Left ventricle myocardium superior (tissue), 1 donor: ENCODE measurements around the gene C6orf58. TPM values are rescaled to one million over a fixed set of nuclear protein-coding genes. Genes with fewer than 3 reads are reported as not detected.
"Not testable (repeated sequence)": the region's sequence is repeated elsewhere in the genome, so short reads cannot be mapped to it uniquely, and the experiment has no call there.

ENCODE experiments used
- ATAC-seq: fragments of 200-7000 bp; cut with Tn5 transposase; one replicate; pipeline ENCODE4 v1.9.1; 2020; ENCODE audit warnings: mild to moderate bottlenecking, moderate library complexity
- DNase-seq: peaks from one replicate; pipeline ENCODE4 v3.0.0-alpha.2; 2020
- intact Hi-C: fragments of 100-400 bp; cut with micrococcal nuclease; formaldehyde crosslinking; loops from one replicate; pipeline ENCODE4 v1.11.0; 2022
- total RNA-seq: library from RNA; stranded (reverse); fragmentation: NEBNext Ultra II Directional; extraction: Animal tissue kit (Norgen Biotek cat#: 25700); gene quantifications from one replicate; pipeline ENCODE4 v1.2.1, GENCODE V29; 2021
- donor health status: DM: no; HTN: yes; CAD: no; lungs with severe emphysema.

The C6orf58 gene
- total RNA-seq, 1 donor from 2014 or later: not detected

- DNase-seq: no peak
- no peak for ATAC-seq
- intact Hi-C loops: no loop called here
These were observed 9.4 kb downstream of the C6orf58 start for GRCh38 chr6:127586372-127586771.

- DNase-seq (no peak), ATAC-seq (no peak)
- intact Hi-C loops: no loop called here
These were observed 10.9 kb downstream of the C6orf58 start for GRCh38 chr6:127587875-127588274.

- DNase-seq: no peak
- intact Hi-C loops: no loop called here
- ATAC-seq: no peak
These were observed 12.2 kb downstream of the C6orf58 start for GRCh38 chr6:127589135-127589534.

- ATAC-seq (no peak), DNase-seq (no peak)
- intact Hi-C loops: no loop called here
These were observed 13.4 kb downstream of the C6orf58 start for GRCh38 chr6:127590344-127590743.

GRCh38 chr6:127592964-127593363 is 16.0 kb downstream of the C6orf58 start:
- ATAC-seq: no peak
- DNase-seq: no peak
- intact Hi-C loops: no loop called here

GRCh38 chr6:127593456-127593855 is 16.5 kb downstream of the C6orf58 start:
- DNase-seq, intact Hi-C loops, ATAC-seq: not testable (repeated sequence)

- no peak for DNase-seq
- intact Hi-C loops: no loop called here
- ATAC-seq: no peak
These were observed 29.2 kb downstream of the C6orf58 start for GRCh38 chr6:127606131-127606562.

GRCh38 chr6:127608554-127609270 is 31.7 kb downstream of the C6orf58 start:
- DNase-seq (no peak), ATAC-seq (no peak)
- intact Hi-C loops: no loop called here

- no peak for ATAC-seq
- intact Hi-C loops: no loop called here
- DNase-seq: no peak
These were observed 41.8 kb downstream of the C6orf58 start for GRCh38 chr6:127618729-127619128.

GRCh38 chr6:127630800-127631199 is 53.8 kb downstream of the C6orf58 start:
- intact Hi-C loops: no loop called here
- ATAC-seq (no peak), DNase-seq (no peak)

GRCh38 chr6:127634178-127634577 is 57.2 kb downstream of the C6orf58 start:
- intact Hi-C loops: no loop called here
- DNase-seq: no peak
- ATAC-seq: no peak

- intact Hi-C loops: no loop called here
- ATAC-seq (no peak), DNase-seq (no peak)
These were observed 58.1 kb downstream of the C6orf58 start for GRCh38 chr6:127635091-127635490.

- ATAC-seq: no peak
- intact Hi-C loops: no loop called here
- no peak for DNase-seq
These were observed 60.9 kb downstream of the C6orf58 start for GRCh38 chr6:127637830-127638409.

Other genes with a start within 250 kb of the C6orf58 start
- gene ECHDC1, start 233.6 kb upstream of the C6orf58 start, total RNA-seq: 43.4 TPM
- 2.4 TPM for gene KIAA0408, start 117.8 kb upstream of the C6orf58 start, total RNA-seq